Parathyroid adenoma (tissue), 2 donors: ENCODE data around the gene FRMD1.

Experiments
- H2AFZ ChIP-seq: fragments of 300-600 bp; sonication (generic); one replicate; pipeline ENCODE4 v1.7.0; 2017; ENCODE audit warnings: antibody characterized with exemption, mild to moderate bottlenecking
- H3K27ac ChIP-seq: fragments of 300-600 bp; sonication (generic); one replicate; pipeline ENCODE4 v1.7.0; 2017
- H3K27me3 ChIP-seq: fragments of 300-600 bp; sonication (generic); one replicate; pipeline ENCODE4 v1.7.0; 2017; ENCODE audit warnings: low read length; ENCODE audit not compliant: control insufficient read depth, insufficient read depth
- H3K36me3 ChIP-seq: fragments of 300-600 bp; sonication (generic); one replicate; pipeline ENCODE4 v1.7.0; 2017; ENCODE audit warnings: low read length; ENCODE audit not compliant: control insufficient read depth, insufficient read depth
- H3K4me1 ChIP-seq: fragments of 300-600 bp; sonication (generic); one replicate; pipeline ENCODE4 v1.7.0; 2017; ENCODE audit warnings: control low read depth
- H3K4me2 ChIP-seq: fragments of 300-600 bp; sonication (generic); one replicate; pipeline ENCODE4 v1.7.0; 2017; ENCODE audit warnings: low read length
- H3K4me3 ChIP-seq: fragments of 300-600 bp; sonication (generic); one replicate; pipeline ENCODE4 v1.7.0; 2017; ENCODE audit warnings: low read depth, low read length
- H3K79me2 ChIP-seq: fragments of 300-600 bp; sonication (generic); one replicate; pipeline ENCODE4 v1.7.0; 2017; ENCODE audit warnings: control low read depth
- H3K9ac ChIP-seq: fragments of 300-600 bp; sonication (generic); one replicate; pipeline ENCODE4 v1.7.0; 2017; ENCODE audit warnings: mild to moderate bottlenecking
- H3K9me3 ChIP-seq: fragments of 300-600 bp; sonication (generic); one replicate; pipeline ENCODE4 v1.7.0; 2017; ENCODE audit warnings: low read length; ENCODE audit not compliant: control insufficient read depth
- TF ChIP-seq, protein P1 (sequence below): fragments of 300-600 bp; sonication (generic); IDR thresholded peaks from one replicate; pipeline ENCODE4 v1.7.0; 2017; ENCODE audit warnings: antibody characterized with exemption, mild to moderate bottlenecking
- donor health status: primary hyperparathyroidism.

FRMD1 gene

DNA sequence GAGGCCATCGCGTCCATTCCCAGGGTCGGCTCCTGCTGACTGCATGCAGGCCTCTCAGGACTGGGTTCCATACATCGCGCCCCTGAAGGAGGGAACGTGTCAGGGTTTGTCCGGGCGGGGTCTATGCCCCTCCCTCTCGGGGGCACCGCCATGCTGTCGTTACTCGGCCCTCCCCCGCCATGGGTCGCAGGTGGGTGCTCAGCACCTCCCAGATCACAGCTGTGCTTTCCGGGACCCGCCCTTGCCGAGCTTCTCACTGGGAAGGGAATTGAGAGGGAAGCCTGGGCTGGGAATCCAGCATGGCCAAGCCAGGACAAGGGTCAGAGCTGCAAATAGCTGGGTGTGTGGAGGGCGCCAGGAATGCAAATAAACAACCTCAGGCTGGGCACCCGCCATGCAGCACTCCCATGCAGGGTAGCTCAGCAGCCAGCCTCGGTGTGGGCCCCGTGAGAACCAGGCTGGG is at the start of gene FRMD1:
Gene FRMD1 (minus strand): TSS at position 270 of the 463 bp plus-strand sequence. CDS start 118 bp downstream, at position 152.
- Histone ChIP-seq H3K9ac (no peak within 1 kb of the TSS), H3K36me3 (no peaks in the 10 kb centered on the region), H2AFZ (no peak within 1 kb of the TSS), H3K27me3 (no peaks in the 10 kb centered on the region), H3K9me3 (no peaks in the 10 kb centered on the region), H3K79me2 (no peaks in the 10 kb centered on the region), H3K4me3 (no peak within 1 kb of the TSS), H3K27ac (no peak within 1 kb of the TSS), H3K4me2 (no peak within 1 kb of the TSS), H3K4me1 (no peaks in the 10 kb centered on the region)
- TF ChIP-seq, protein P1, sequence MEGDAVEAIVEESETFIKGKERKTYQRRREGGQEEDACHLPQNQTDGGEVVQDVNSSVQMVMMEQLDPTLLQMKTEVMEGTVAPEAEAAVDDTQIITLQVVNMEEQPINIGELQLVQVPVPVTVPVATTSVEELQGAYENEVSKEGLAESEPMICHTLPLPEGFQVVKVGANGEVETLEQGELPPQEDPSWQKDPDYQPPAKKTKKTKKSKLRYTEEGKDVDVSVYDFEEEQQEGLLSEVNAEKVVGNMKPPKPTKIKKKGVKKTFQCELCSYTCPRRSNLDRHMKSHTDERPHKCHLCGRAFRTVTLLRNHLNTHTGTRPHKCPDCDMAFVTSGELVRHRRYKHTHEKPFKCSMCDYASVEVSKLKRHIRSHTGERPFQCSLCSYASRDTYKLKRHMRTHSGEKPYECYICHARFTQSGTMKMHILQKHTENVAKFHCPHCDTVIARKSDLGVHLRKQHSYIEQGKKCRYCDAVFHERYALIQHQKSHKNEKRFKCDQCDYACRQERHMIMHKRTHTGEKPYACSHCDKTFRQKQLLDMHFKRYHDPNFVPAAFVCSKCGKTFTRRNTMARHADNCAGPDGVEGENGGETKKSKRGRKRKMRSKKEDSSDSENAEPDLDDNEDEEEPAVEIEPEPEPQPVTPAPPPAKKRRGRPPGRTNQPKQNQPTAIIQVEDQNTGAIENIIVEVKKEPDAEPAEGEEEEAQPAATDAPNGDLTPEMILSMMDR: no peak

DNA sequence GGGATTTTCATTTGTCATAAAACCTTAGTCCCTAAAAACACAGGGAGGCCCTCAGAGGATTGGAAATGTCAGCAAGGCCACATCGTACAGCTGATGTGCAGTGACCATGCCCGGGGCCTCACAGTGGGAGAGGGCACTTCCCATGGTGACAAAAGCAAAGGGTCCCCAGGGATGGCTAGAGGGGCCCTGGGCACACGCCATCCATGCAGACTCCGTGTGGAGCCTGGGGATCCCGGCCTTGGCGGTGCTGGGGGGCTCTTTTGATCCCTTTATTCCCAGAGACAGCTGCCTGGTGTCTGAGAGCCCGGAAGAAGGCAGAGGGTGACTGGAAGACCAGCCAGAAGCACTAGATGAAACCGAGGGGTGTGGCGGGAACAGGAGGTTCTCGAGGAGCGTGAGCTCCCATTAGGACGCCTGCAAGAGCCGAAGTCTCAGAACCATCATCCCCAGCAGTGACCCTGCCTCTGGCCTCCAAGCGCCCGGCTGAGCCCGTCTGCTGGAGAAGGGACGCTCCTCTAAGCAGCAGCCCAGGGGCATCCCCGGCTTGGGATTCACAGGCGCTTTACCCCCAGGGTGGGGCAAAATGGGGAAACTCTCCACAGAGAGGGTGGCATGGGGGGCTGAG is 49.1 kb upstream of the FRMD1 start:
- H3K27ac ChIP-seq: no peak overlapping the region
- no peaks in the 10 kb centered on the region for H3K79me2 ChIP-seq
- H3K27me3 ChIP-seq: no peaks in the 10 kb centered on the region
- no peaks in the 10 kb centered on the region for H3K4me1 ChIP-seq
- H2AFZ ChIP-seq: no peak overlapping the region
- H3K36me3 ChIP-seq: no peaks in the 10 kb centered on the region
- no peak overlapping the region for H3K4me3 ChIP-seq
- no peaks in the 10 kb centered on the region for H3K9me3 ChIP-seq
- no peak overlapping the region for H3K4me2 ChIP-seq
- TF ChIP-seq, protein P1: no peak
- no peak overlapping the region for H3K9ac ChIP-seq

DNA sequence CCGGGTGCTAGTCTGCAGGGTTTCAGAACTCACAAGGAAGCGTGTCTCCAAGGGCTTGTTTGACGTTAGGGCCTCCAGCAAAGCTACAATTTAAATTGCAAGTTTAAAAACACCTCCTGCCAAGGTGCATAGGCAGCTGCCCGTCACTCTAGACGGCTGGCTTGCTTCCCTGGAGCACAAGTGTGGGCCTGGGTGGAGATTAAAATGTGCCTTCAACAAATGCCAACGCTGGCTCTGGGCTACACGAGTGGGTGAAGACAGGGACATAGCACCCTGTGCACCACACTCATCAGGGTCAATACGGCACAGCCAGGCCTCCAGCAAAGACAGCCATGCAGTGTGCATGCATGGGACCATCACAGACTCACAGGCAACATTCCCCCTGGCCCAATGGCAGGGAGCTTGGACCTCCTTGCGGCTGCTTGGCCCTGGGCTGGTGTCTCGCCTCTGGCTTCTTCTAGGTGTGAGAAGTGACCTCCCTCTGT is 48.4 kb upstream of the FRMD1 start:
- Histone ChIP-seq H3K27me3 (no peaks in the 10 kb centered on the region), H3K4me2 (no peak overlapping the region), H3K79me2 (no peaks in the 10 kb centered on the region), H3K27ac (no peak overlapping the region), H3K4me3 (no peak overlapping the region), H3K36me3 (no peaks in the 10 kb centered on the region), H3K9me3 (no peaks in the 10 kb centered on the region), H3K9ac (no peak overlapping the region), H3K4me1 (no peaks in the 10 kb centered on the region), H2AFZ (no peak overlapping the region)
- TF ChIP-seq, protein P1: no peak

GRCh38 chr6:168126566-168127383 is 47.8 kb upstream of the FRMD1 start:
- Histone ChIP-seq H3K79me2 (no peaks in the 10 kb centered on the region), H3K9ac (no peak overlapping the region), H3K4me2 (no peak overlapping the region), H3K27me3 (no peaks in the 10 kb centered on the region), H3K4me3 (no peak overlapping the region), H3K27ac (no peak overlapping the region), H2AFZ (no peak overlapping the region), H3K4me1 (no peaks in the 10 kb centered on the region), H3K9me3 (no peaks in the 10 kb centered on the region), H3K36me3 (no peaks in the 10 kb centered on the region)
- TF ChIP-seq, protein P1: no peak
